Panc1 (cell line): ENCODE data around the gene MYO1F. TPM values are rescaled to one million over a fixed set of nuclear protein-coding genes. Genes with fewer than 3 reads are reported as not detected.
"Not testable (repeated sequence)": the region's sequence is repeated elsewhere in the genome, so short reads cannot be mapped to it uniquely, and the experiment has no call there.

ENCODE experiments used
- ATAC-seq: fragments of 200-7000 bp; cut with Tn5 transposase; 2 replicates; pipeline ENCODE4 v1.9.1; 2020; ENCODE audit warnings: mild to moderate bottlenecking, moderate library complexity
- BruUV-seq: library from RNA; stranded (reverse); fragments of 400-500 nt; replicated peaks from 2 replicates; lab custom pipeline; 2021; lab: Mats Ljungman, UMichigan
- CTCF ChIA-PET: fragments of 300-600 bp; sonication (Branson Sonifier 250); formaldehyde crosslinking; loops from one replicate; lab custom pipeline; 2022; ENCODE audit warnings: antibody characterized with exemption; lab: Charles Lee
- POLR2A ChIA-PET: fragments of 300-600 bp; sonication (Branson Sonifier 250); formaldehyde crosslinking; loops from one replicate; lab custom pipeline; 2022; ENCODE audit warnings: antibody characterized with exemption; lab: Charles Lee
- DNase-seq: peaks from one replicate; pipeline ENCODE4 v3.0.0-alpha.2; 2010; ENCODE audit warnings: low read depth, low spot score
- H3K27ac ChIP-seq: 2 replicates; pipeline ENCODE4 v1.5.1; 2011; ENCODE audit warnings: mild to moderate bottlenecking, low read length, inconsistent platforms
- H3K27me3 ChIP-seq: fragments of 200-500 bp; sonication (Bioruptor generic); 2 replicates; pipeline ENCODE4 v1.6.0; 2014; ENCODE audit warnings: low read length, inconsistent platforms; ENCODE audit not compliant: control insufficient read depth, insufficient read depth
- H3K36me3 ChIP-seq: fragments of 200-500 bp; sonication (Bioruptor generic); 2 replicates; pipeline ENCODE4 v1.5.1; 2014; ENCODE audit warnings: inconsistent platforms, mild to moderate bottlenecking, low read length, moderate library complexity; ENCODE audit not compliant: control insufficient read depth, insufficient read depth
- H3K4me1 ChIP-seq: 2 replicates; pipeline ENCODE4 v1.5.1; 2011; ENCODE audit warnings: inconsistent platforms, mild to moderate bottlenecking, low read length, moderate library complexity; ENCODE audit not compliant: control insufficient read depth, insufficient read depth
- H3K4me3 ChIP-seq, 2 experiments: 2 replicates each; pipeline ENCODE4 v1.5.1; 2011 to 2012; ENCODE audit warnings: low read depth in 2 of 2, low read length in 2 of 2, mild to moderate bottlenecking in 2 of 2, inconsistent platforms in 1 of 2, moderate library complexity in 1 of 2
- H3K9me3 ChIP-seq: fragments of 200-500 bp; sonication (Bioruptor generic); 2 replicates; pipeline ENCODE4 v1.5.1; 2014; ENCODE audit warnings: low read depth, mild to moderate bottlenecking, inconsistent platforms, low read length, moderate library complexity; ENCODE audit not compliant: control insufficient read depth, insufficient read depth
- POLR2AphosphoS5 ChIP-seq: IDR thresholded peaks from 2 replicates; pipeline ENCODE4 v1.6.1; 2012; ENCODE audit warnings: mild to moderate bottlenecking, low read depth, low read length, moderate library complexity
- SIN3A ChIP-seq: IDR thresholded peaks from 2 replicates; pipeline ENCODE4 v1.6.1; 2012; ENCODE audit warnings: low read depth, mild to moderate bottlenecking, low read length, moderate library complexity, borderline replicate concordance; ENCODE audit not compliant: insufficient read depth
- TCF7L2 ChIP-seq: IDR thresholded peaks from 2 replicates; pipeline ENCODE4 v1.6.1; 2011; ENCODE audit warnings: mild to moderate bottlenecking, low read depth, low read length, inconsistent platforms
- in situ Hi-C: cut with HindIII; loops from 2 replicates; pipeline ENCODE4 v1.10.0; 2016; ENCODE audit warnings: low sequenced_read_pairs, low pct_unique_long_range_greater_than_20kb
- intact Hi-C: fragments of 100-400 bp; cut with micrococcal nuclease; formaldehyde crosslinking; loops from one replicate; pipeline ENCODE4 v1.10.0; 2022; ENCODE audit not compliant: unreplicated experiment
- total RNA-seq: library from RNA; stranded (reverse); gene quantifications from one replicate; pipeline ENCODE4 v1.2.1, GENCODE V29; 2021; ENCODE audit not compliant: unreplicated experiment
- TF ChIP-seq, protein P1 (sequence below): fragments of 450-650 bp; IDR thresholded peaks from 2 replicates; pipeline ENCODE4 v1.5.1; 2017; ENCODE audit warnings: mild to moderate bottlenecking
- TF ChIP-seq, protein P2 (sequence below), 2 experiments: IDR thresholded peaks; 2 replicates each; pipeline ENCODE4 v1.6.1; 2011 to 2012; ENCODE audit warnings: low read depth in 2 of 2, control low read depth in 1 of 2, low read length in 1 of 2, mild to moderate bottlenecking in 1 of 2, moderate library complexity in 1 of 2; ENCODE audit not compliant: insufficient read depth in 1 of 2

MYO1F gene
- total RNA-seq, 1 experiment from 2014 or later, result 0.33 TPM

GRCh38 chr19:8575467-8575997 is 1.7 kb downstream of the MYO1F start:
- in situ Hi-C loops, result no loop called here
- BruUV-seq, result no TSS peak
- ATAC-seq, result no peak

GRCh38 chr19:8574619-8574922 is 2.7 kb downstream of the MYO1F start:
- ATAC-seq, DNase-seq, POLR2A ChIA-PET, H3K27ac ChIP-seq, H3K4me1 ChIP-seq, H3K36me3 ChIP-seq, BruUV-seq, in situ Hi-C loops, H3K4me3 ChIP-seq, CTCF ChIA-PET, H3K9me3 ChIP-seq, H3K27me3 ChIP-seq, intact Hi-C loops: not testable (repeated sequence)

More at GRCh38 chr19:8575467-8575997, 1.7 kb downstream of the MYO1F start:
- Histone ChIP-seq H3K27me3 (no peaks in the 10 kb centered on the region), H3K36me3 (no peaks in the 10 kb centered on the region), H3K9me3 (no peaks in the 10 kb centered on the region), H3K27ac (no peak overlapping the region), H3K4me1 (no peaks in the 10 kb centered on the region), H3K4me3 (no peak overlapping the region)
- intact Hi-C loops, result no loop called here
- CTCF ChIA-PET, result interaction anchor here (0.7 kb wide), 1 partner anchor 530 kb away, joined by 3 read pairs; no protein-coding TSS in a partner anchor
- DNase-seq, result no peak
- POLR2A ChIA-PET, result no interaction called here
- no peak for TF ChIP-seq POLR2AphosphoS5
- TF ChIP-seq, protein P1, sequence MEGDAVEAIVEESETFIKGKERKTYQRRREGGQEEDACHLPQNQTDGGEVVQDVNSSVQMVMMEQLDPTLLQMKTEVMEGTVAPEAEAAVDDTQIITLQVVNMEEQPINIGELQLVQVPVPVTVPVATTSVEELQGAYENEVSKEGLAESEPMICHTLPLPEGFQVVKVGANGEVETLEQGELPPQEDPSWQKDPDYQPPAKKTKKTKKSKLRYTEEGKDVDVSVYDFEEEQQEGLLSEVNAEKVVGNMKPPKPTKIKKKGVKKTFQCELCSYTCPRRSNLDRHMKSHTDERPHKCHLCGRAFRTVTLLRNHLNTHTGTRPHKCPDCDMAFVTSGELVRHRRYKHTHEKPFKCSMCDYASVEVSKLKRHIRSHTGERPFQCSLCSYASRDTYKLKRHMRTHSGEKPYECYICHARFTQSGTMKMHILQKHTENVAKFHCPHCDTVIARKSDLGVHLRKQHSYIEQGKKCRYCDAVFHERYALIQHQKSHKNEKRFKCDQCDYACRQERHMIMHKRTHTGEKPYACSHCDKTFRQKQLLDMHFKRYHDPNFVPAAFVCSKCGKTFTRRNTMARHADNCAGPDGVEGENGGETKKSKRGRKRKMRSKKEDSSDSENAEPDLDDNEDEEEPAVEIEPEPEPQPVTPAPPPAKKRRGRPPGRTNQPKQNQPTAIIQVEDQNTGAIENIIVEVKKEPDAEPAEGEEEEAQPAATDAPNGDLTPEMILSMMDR, result no peak
- TF ChIP-seq, protein P2, sequence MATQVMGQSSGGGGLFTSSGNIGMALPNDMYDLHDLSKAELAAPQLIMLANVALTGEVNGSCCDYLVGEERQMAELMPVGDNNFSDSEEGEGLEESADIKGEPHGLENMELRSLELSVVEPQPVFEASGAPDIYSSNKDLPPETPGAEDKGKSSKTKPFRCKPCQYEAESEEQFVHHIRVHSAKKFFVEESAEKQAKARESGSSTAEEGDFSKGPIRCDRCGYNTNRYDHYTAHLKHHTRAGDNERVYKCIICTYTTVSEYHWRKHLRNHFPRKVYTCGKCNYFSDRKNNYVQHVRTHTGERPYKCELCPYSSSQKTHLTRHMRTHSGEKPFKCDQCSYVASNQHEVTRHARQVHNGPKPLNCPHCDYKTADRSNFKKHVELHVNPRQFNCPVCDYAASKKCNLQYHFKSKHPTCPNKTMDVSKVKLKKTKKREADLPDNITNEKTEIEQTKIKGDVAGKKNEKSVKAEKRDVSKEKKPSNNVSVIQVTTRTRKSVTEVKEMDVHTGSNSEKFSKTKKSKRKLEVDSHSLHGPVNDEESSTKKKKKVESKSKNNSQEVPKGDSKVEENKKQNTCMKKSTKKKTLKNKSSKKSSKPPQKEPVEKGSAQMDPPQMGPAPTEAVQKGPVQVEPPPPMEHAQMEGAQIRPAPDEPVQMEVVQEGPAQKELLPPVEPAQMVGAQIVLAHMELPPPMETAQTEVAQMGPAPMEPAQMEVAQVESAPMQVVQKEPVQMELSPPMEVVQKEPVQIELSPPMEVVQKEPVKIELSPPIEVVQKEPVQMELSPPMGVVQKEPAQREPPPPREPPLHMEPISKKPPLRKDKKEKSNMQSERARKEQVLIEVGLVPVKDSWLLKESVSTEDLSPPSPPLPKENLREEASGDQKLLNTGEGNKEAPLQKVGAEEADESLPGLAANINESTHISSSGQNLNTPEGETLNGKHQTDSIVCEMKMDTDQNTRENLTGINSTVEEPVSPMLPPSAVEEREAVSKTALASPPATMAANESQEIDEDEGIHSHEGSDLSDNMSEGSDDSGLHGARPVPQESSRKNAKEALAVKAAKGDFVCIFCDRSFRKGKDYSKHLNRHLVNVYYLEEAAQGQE (IDR thresholded peaks at IDR 0.05; ENCODE audit: insufficient read depth in 1 of 2, low read depth in 2 of 2, low read length in 1 of 2), result no peak
- no peak for TF ChIP-seq TCF7L2
- no peak for TF ChIP-seq SIN3A

GRCh38 chr19:8573316-8573715 is 3.9 kb downstream of the MYO1F start:
- POLR2A ChIA-PET, result no interaction called here
- ATAC-seq, result no peak
- intact Hi-C loops, result no loop called here

More at GRCh38 chr19:8573316-8573715, 3.9 kb downstream of the MYO1F start:
- no TSS peak for BruUV-seq
- in situ Hi-C loops, result no loop called here
- no peaks in the 10 kb centered on the region for H3K9me3 ChIP-seq
- no peaks in the 10 kb centered on the region for H3K27me3 ChIP-seq
- no peaks in the 10 kb centered on the region for H3K4me1 ChIP-seq
- no peaks in the 10 kb centered on the region for H3K36me3 ChIP-seq
- CTCF ChIA-PET, result interaction anchor here (0.7 kb wide), 1 partner anchor 164 kb away, joined by 3 read pairs; no protein-coding TSS in a partner anchor
- no peak overlapping the region for H3K27ac ChIP-seq
- DNase-seq, result no peak
- no peak for TF ChIP-seq TCF7L2
- no peak overlapping the region for H3K4me3 ChIP-seq
